Measurements from ENCODE around the gene NCAM1.

Gene NCAM1

DNA sequence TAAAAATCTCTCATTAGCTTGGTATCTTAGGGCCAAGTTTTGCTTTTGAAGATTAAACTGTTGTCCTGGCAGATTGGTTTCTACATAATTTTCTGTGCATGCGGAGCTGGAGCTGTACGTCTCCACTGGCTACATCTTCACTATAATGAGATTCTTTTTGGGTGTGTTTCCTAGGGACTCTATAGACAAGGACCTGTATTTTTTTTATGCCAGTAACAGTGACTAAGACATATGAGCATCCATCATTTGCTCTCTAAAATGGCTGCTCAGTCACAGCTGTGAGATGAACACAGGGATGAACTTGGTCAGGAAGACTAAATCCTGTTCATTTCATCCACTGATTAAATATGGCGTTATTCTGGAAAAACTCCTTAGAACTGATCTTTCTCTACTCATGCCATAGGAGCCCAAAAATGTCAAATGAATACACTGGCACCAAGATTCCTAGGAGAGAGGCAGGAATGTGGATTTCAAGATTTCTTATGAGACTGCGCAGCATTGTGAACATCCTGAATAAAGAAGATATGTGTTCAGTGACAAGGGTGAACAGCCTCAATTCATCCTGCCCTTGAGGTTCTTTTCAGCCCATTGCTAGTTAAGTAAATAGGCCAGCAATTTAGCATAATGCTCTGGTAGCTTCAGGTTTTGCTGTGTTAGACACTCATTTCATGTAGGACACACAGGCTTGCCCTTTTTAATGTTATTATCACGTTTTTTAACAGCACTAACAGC, 168.2 kb downstream of the NCAM1 start:
- no peak overlapping the region for H3K4me3 ChIP-seq (ENCODE audit: low read depth, low read length)
- TF ChIP-seq, protein P1, sequence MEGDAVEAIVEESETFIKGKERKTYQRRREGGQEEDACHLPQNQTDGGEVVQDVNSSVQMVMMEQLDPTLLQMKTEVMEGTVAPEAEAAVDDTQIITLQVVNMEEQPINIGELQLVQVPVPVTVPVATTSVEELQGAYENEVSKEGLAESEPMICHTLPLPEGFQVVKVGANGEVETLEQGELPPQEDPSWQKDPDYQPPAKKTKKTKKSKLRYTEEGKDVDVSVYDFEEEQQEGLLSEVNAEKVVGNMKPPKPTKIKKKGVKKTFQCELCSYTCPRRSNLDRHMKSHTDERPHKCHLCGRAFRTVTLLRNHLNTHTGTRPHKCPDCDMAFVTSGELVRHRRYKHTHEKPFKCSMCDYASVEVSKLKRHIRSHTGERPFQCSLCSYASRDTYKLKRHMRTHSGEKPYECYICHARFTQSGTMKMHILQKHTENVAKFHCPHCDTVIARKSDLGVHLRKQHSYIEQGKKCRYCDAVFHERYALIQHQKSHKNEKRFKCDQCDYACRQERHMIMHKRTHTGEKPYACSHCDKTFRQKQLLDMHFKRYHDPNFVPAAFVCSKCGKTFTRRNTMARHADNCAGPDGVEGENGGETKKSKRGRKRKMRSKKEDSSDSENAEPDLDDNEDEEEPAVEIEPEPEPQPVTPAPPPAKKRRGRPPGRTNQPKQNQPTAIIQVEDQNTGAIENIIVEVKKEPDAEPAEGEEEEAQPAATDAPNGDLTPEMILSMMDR (IDR thresholded peaks at IDR 0.05; ENCODE audit: low read depth, low read length): no peak

DNA sequence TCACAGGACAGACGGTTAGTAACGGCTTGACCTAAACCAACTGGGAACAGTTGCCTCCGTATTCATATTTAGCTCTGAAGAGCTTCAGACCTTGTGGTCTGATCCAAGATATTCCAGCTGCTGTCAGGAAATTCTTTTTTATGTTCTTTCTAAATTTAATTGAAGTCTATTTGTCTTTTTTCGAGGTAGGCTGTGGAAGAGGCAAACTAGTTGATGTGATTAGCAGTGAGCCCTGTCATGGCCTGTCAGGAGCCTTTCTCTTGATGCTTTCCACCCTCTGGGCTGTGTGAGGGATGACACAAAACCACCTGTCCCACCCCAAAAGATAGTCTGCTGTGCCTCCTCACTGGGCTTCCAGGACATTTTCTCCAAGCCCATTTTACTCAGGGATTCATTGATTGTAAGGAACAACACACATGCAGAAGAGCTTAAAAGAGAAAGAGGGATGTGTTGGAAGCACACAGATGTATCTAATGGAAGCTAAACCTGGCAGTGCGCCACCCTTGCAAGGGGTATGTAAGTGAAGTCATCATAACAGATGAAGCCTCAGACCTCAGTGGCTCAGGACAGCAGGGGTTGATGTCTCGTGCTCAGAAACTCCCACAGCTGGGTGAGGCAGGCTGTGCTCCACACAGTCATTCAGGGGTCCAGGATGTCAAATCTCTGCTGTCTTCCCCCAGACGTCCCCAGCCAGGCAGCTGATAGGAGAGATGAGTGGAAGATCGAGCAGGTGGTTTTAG, 170.0 kb downstream of the NCAM1 start:
- TF ChIP-seq, protein P1 (IDR thresholded peaks at IDR 0.05; ENCODE audit: low read depth, low read length): no peak
- H3K4me3 ChIP-seq (ENCODE audit: low read depth, low read length): no peak overlapping the region

DNA sequence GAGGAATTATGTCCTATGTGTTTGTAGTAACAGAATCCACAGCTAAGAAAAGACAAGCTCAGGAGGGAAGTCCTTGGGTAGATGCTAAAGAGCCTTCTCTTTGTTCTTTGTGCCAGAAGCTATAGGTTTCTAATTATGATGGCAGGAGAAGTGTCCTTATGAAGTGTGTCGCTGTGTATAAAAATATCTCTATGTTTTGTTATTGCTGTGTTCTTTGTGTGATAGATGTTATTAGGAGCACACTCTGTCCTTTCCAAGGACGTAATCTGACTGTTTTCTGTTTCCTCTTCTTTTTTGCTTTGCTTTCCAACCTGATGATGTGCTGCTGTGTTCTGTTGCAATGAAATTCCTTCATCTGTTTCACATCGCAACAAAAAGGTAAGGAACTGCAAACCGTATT, 171.9 kb downstream of the NCAM1 start:
- TF ChIP-seq, protein P1 (IDR thresholded peaks at IDR 0.05; ENCODE audit: low read depth, low read length): no peak
- no peak overlapping the region for H3K4me3 ChIP-seq (ENCODE audit: low read depth, low read length)

DNA sequence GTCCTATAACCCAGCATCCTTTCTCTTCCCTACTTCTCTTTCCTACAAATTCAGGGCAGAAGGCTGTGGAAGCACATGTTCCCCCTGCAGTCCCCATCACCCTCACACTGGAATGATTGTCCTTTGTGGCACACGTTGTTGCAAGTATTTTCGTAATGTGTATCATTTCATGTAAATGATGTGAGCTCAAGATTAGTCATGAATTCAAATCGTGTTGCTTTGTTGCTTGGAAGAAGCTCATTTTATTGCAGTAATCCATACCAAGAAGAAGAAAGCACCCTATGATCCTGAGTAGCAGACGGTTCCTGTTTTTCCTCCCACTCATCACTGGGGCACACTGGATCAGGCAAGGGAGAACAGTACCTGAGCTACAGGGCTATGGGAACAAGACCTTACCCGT, 173.4 kb downstream of the NCAM1 start:
- TF ChIP-seq, protein P1 (IDR thresholded peaks at IDR 0.05; ENCODE audit: low read depth, low read length): no peak
- H3K4me3 ChIP-seq (ENCODE audit: low read depth, low read length): no peak overlapping the region

DNA sequence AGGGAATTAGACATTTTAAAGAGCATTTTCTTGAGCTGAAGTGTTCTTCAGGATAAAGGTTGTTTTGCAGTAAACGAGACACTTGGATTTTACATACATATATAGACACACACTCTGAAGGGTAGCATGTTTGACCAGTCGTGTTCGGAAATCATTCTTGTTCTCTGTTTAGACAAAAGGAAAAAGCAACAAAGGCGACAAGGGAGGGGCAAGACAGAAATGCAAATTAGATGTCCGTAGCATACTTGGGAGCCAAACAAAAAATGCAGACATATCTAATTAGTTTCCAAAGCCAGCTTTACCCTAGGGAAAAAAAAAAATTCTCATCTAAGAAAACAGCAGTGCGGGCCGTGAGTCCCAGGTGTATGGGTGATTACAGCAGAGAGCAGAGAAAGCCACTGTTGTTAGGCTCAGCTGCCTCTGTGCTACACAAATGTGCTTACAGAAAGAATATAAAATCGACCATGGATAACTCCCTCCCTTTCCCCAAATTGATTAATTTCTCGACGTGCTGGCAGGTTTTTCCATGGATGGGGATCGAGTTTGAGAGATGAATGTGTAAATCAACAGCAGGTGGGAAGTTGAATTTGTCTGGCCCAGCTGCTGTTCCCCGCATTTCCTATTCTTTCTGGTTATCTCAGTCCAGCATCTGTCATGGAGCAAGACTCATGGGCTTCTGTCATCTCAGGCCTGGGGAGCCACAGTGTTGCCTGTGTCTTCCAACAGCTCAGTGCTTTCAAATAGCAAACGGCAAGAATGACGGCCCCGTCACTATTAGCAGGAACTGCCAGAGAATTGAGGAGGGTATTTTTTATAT, 176.7 kb downstream of the NCAM1 start:
- TF ChIP-seq, protein P1 (IDR thresholded peaks at IDR 0.05; ENCODE audit: low read depth, low read length): no peak
- no peak overlapping the region for H3K4me3 ChIP-seq (ENCODE audit: low read depth, low read length)

DNA sequence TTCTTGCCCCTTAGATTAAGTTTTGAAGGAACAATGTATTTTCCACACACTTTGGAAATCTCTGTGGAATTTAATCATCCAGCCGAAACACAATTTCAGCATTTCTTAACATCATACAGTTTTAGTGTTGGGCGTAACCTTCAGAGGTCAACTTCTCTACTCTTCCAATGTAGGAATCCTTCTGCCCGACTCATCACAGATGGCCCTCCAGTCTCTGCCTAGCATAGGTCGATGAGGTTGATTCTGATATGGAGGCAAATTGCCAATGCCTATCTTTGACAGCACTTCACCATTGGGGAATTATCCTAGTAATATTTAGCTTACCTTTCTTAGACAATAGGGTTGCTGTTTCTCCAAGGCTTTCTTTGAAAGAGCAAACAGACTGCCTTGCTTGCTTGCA, 177.5 kb downstream of the NCAM1 start:
- H3K4me3 ChIP-seq (ENCODE audit: low read depth, low read length): no peak overlapping the region
- TF ChIP-seq, protein P1 (IDR thresholded peaks at IDR 0.05; ENCODE audit: low read depth, low read length): no peak

Measured in WI38 (cell line).